IPS-18a (cell line): ENCODE measurements around the gene CTSK.
"Not testable (repeated sequence)": the region's sequence is repeated elsewhere in the genome, so short reads cannot be mapped to it uniquely, and the experiment has no call there.

Experiments
- H3K27ac ChIP-seq: one replicate; pipeline ENCODE4 v1.5.1; 2013; ENCODE audit warnings: low read length
- H3K27me3 ChIP-seq: one replicate; pipeline ENCODE4 v1.6.1; 2013; ENCODE audit warnings: mild to moderate bottlenecking, low read length; ENCODE audit not compliant: control insufficient read depth, insufficient read depth
- H3K36me3 ChIP-seq: one replicate; pipeline ENCODE4 v1.6.1; 2013; ENCODE audit warnings: low read depth, low read length; ENCODE audit not compliant: control insufficient read depth
- H3K4me1 ChIP-seq: one replicate; pipeline ENCODE4 v1.6.1; 2013; ENCODE audit warnings: low read depth, low read length; ENCODE audit not compliant: control insufficient read depth
- H3K4me3 ChIP-seq: one replicate; pipeline ENCODE4 v1.5.1; 2013; ENCODE audit warnings: low read length
- H3K9ac ChIP-seq: one replicate; pipeline ENCODE4 v1.6.1; 2013; ENCODE audit warnings: mild to moderate bottlenecking, low read length, moderate library complexity
- H3K9me3 ChIP-seq: one replicate; pipeline ENCODE4 v1.6.1; 2013; ENCODE audit warnings: low read depth, low read length; ENCODE audit not compliant: control insufficient read depth

The CTSK gene

GRCh38 chr1:150799089-150799488 is 9.0 kb downstream of the CTSK start:
- Histone ChIP-seq H3K27ac (no peak overlapping the region), H3K9me3 (no peaks in the 10 kb centered on the region), H3K9ac (no peak overlapping the region), H3K36me3 (no peaks in the 10 kb centered on the region), H3K27me3 (no peaks in the 10 kb centered on the region), H3K4me3 (no peak overlapping the region), H3K4me1 (peaks cover 18% of the 10 kb centered on the region)

GRCh38 chr1:150798525-150798924 is 9.5 kb downstream of the CTSK start:
- no peak overlapping the region for H3K9ac ChIP-seq
- no peaks in the 10 kb centered on the region for H3K27me3 ChIP-seq
- no peaks in the 10 kb centered on the region for H3K36me3 ChIP-seq
- H3K4me1 ChIP-seq: peaks cover 18% of the 10 kb centered on the region
- H3K4me3 ChIP-seq: no peak overlapping the region
- no peaks in the 10 kb centered on the region for H3K9me3 ChIP-seq
- no peak overlapping the region for H3K27ac ChIP-seq

- Histone ChIP-seq H3K9me3 (no peaks in the 10 kb centered on the region), H3K36me3 (no peaks in the 10 kb centered on the region), H3K4me1 (peaks cover 18% of the 10 kb centered on the region), H3K9ac (no peak overlapping the region), H3K27ac (no peak overlapping the region), H3K4me3 (no peak overlapping the region), H3K27me3 (no peaks in the 10 kb centered on the region)
These were observed 11.7 kb downstream of the CTSK start for GRCh38 chr1:150796374-150796773.

GRCh38 chr1:150793778-150794177 is 14.3 kb downstream of the CTSK start:
- not testable (repeated sequence) for H3K36me3 ChIP-seq, H3K9me3 ChIP-seq, H3K27ac ChIP-seq, H3K9ac ChIP-seq, H3K27me3 ChIP-seq, H3K4me3 ChIP-seq
- H3K4me1 ChIP-seq: peaks cover 13% of the 10 kb centered on the region

- Histone ChIP-seq H3K4me1 (peaks cover 7% of the 10 kb centered on the region), H3K27me3 (no peaks in the 10 kb centered on the region), H3K9ac (no peak overlapping the region), H3K9me3 (no peaks in the 10 kb centered on the region), H3K27ac (no peak overlapping the region), H3K4me3 (no peak overlapping the region), H3K36me3 (no peaks in the 10 kb centered on the region)
These were observed 14.8 kb downstream of the CTSK start for GRCh38 chr1:150793221-150793620.

- Histone ChIP-seq H3K27me3 (no peaks in the 10 kb centered on the region), H3K4me3 (no peak overlapping the region), H3K36me3 (no peaks in the 10 kb centered on the region), H3K4me1 (no peaks in the 10 kb centered on the region), H3K27ac (no peak overlapping the region), H3K9me3 (no peaks in the 10 kb centered on the region), H3K9ac (no peak overlapping the region)
These were observed 16.5 kb downstream of the CTSK start for GRCh38 chr1:150791585-150791984.

- no peak overlapping the region for H3K27ac ChIP-seq
- H3K36me3 ChIP-seq: no peaks in the 10 kb centered on the region
These were observed 18.7 kb downstream of the CTSK start for GRCh38 chr1:150789396-150789795.

GRCh38 chr1:150788946-150789345 is 19.1 kb downstream of the CTSK start:
- Histone ChIP-seq H3K9ac (no peak overlapping the region), H3K9me3 (no peaks in the 10 kb centered on the region), H3K27ac (no peak overlapping the region), H3K4me1 (no peaks in the 10 kb centered on the region), H3K36me3 (no peaks in the 10 kb centered on the region), H3K4me3 (no peak overlapping the region), H3K27me3 (no peaks in the 10 kb centered on the region)

More at GRCh38 chr1:150789396-150789795, 18.7 kb downstream of the CTSK start:
- no peak overlapping the region for H3K9ac ChIP-seq
- no peak overlapping the region for H3K4me3 ChIP-seq
- no peaks in the 10 kb centered on the region for H3K9me3 ChIP-seq
- H3K4me1 ChIP-seq: no peaks in the 10 kb centered on the region
- H3K27me3 ChIP-seq: no peaks in the 10 kb centered on the region

- Histone ChIP-seq H3K27ac (no peak overlapping the region), H3K9me3 (no peaks in the 10 kb centered on the region), H3K27me3 (no peaks in the 10 kb centered on the region), H3K36me3 (no peaks in the 10 kb centered on the region), H3K4me3 (no peak overlapping the region), H3K4me1 (no peaks in the 10 kb centered on the region), H3K9ac (no peak overlapping the region)
These were observed 20.6 kb downstream of the CTSK start for GRCh38 chr1:150787455-150787854.

- no peaks in the 10 kb centered on the region for H3K4me1 ChIP-seq
- no peaks in the 10 kb centered on the region for H3K27me3 ChIP-seq
- no peak overlapping the region for H3K27ac ChIP-seq
- no peaks in the 10 kb centered on the region for H3K36me3 ChIP-seq
- H3K9me3 ChIP-seq: no peaks in the 10 kb centered on the region
- no peak overlapping the region for H3K4me3 ChIP-seq
- H3K9ac ChIP-seq: no peak overlapping the region
These were observed 27.6 kb downstream of the CTSK start for GRCh38 chr1:150780510-150780909.

GRCh38 chr1:150778409-150778808 is 29.7 kb downstream of the CTSK start:
- H3K27ac ChIP-seq: no peak overlapping the region
- H3K36me3 ChIP-seq: no peaks in the 10 kb centered on the region
- no peaks in the 10 kb centered on the region for H3K4me1 ChIP-seq
- H3K9ac ChIP-seq: no peak overlapping the region
- no peaks in the 10 kb centered on the region for H3K27me3 ChIP-seq
- no peaks in the 10 kb centered on the region for H3K9me3 ChIP-seq
- H3K4me3 ChIP-seq: no peak overlapping the region

- Histone ChIP-seq H3K9me3 (no peaks in the 10 kb centered on the region), H3K9ac (no peak overlapping the region), H3K27ac (no peak overlapping the region), H3K4me3 (no peak overlapping the region), H3K4me1 (no peaks in the 10 kb centered on the region), H3K36me3 (no peaks in the 10 kb centered on the region), H3K27me3 (no peaks in the 10 kb centered on the region)
These were observed 30.5 kb downstream of the CTSK start for GRCh38 chr1:150777544-150777943.
